HG03442 (cell line): ENCODE data around the gene MRPS18A.
"Not testable (repeated sequence)": the region's sequence is repeated elsewhere in the genome, so short reads cannot be mapped to it uniquely, and the experiment has no call there.

Experiments
- ATAC-seq: cut with Tn5 transposase; IDR thresholded peaks from one replicate; pipeline ENCODE4 v1.9.1; 2021; ENCODE audit warnings: mild to moderate bottlenecking, moderate library complexity; ENCODE audit not compliant: unreplicated experiment

The MRPS18A gene

GRCh38 chr6:43717822-43718221 lies 30.2 kb upstream of the MRPS18A start:
- no peak for ATAC-seq

GRCh38 chr6:43717389-43717788 lies 29.8 kb upstream of the MRPS18A start:
- ATAC-seq, result no peak

- ATAC-seq, result no peak
Measured at GRCh38 chr6:43716099-43716498, 28.5 kb upstream of the MRPS18A start.

DNA sequence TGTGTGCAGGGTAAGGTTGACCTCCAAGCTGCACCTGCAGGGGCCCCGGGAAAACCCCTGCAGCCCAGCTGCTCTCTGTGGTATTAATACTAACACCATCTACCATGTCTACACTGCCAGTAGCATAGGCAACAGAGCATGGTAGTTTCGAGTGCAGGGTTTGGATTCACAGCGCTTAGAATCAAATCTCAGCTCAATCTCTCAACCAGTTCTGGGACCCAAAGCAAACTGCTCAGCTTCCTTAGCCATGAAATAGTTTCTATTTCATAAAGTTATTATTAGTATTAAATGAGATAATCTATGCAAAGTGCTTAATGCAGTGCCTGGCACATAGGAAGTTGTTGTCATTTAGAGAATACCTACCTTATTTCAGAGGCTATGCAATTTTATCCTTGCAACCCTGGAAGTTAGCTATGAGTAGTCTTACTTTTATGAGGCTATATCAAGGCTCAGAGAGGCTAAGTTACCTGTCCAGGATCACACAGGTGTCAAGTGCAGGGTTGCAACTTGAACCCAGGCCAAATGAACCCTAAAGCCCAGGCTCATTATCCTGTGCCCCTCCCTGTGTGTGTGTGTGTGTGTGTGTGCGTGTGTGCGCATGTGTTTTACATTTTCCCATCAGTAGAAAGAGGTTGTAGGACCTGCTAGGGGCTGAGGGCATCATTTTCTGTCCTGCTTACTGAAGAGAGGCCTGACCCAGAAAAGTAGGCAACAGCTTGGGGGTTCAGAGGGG lies 27.6 kb upstream of the MRPS18A start:
- peak; percentile 75 for ATAC-seq

- ATAC-seq, result peak; percentile 10
Measured at GRCh38 chr6:43714311-43715055, 26.9 kb upstream of the MRPS18A start.

DNA sequence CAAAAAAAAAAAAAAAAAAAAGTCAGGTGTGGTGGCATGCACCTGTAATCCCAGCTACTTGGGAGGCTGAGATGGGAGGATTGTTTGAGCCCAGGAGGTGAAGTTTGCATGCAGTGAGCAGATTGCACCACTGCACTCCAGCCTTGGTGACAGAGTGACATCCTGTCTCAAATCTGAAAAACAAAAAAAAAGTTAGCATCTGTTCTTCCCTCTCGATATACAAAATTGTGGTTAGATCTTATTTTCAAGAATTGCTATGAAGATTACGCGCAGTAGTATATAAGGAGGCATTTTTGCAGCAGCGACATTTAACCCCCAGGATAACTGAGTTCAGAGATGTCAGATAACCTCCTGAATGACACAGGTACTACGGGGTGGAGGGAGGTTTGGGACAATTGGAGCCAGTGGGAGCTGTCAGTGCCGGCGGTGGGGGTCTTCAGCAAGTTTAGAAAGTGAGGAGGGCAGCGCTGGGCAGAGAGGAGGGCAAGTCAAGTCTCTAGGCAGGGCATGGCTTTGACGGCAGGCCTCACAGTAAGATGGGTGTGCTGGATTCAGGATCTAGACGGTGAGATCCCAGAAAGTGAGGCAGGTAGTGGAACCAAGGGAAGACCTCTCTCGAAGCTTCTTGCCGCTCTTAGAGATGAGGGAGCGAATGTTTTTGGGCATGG lies 26.2 kb upstream of the MRPS18A start:
- no peak for ATAC-seq

GRCh38 chr6:43712579-43712978 lies 25.0 kb upstream of the MRPS18A start:
- no peak for ATAC-seq

- no peak for ATAC-seq
Measured at GRCh38 chr6:43710576-43710975, 23.0 kb upstream of the MRPS18A start.

DNA sequence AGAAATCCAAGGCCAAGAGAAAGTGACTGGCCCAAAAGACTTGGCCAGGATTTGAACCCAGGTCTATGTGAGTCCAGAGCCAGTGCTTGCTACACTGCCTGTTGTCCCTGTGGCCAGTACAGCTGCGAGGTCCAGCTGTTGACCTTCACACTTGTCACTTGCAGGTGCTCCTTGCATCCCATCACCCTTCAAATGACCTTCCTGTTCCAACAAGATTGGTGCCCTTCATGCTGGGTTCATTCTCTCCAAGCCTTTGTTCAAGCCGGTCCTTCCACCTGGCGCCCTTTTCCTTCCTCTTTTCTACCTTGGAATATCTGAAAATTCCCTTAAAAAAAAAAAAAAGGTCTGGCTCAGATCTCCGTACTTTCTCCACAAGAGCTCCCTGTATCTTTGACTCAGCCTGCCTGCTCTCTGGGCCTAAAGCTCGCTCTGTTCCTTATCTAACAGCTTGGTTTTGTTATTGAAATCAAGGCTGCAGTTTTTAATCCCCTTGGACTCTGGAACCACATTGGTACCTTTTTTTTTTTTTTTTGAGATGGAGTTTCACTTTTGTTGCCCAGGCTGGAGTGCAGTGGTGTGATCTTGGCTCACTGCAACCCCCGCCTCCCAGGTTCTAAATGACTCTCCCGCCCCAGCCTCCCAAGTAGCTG lies 22.2 kb upstream of the MRPS18A start:
- ATAC-seq, result no peak

GRCh38 chr6:43708860-43709653 lies 21.5 kb upstream of the MRPS18A start:
- no peak for ATAC-seq

GRCh38 chr6:43707767-43708166 lies 20.2 kb upstream of the MRPS18A start:
- ATAC-seq, result no peak

DNA sequence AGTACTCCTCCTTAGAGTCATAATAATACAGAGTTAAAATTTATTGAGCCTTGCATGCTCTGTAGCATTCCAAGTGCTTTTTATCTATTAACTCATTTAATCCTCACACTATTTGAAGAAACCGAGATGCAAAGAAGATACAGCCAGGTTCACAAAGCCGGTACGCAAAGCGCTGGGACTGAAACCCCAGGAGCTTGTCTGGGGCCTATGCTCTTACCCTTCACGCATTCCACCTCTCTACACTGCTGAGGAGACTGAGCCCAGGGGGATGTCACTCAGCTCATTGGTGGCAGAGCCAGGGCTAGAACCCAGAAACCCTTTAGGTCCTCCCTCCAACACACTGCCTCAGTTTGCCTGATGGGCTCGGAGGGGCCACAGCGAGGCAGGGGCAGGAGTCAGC lies 19.7 kb upstream of the MRPS18A start:
- ATAC-seq, result no peak

DNA sequence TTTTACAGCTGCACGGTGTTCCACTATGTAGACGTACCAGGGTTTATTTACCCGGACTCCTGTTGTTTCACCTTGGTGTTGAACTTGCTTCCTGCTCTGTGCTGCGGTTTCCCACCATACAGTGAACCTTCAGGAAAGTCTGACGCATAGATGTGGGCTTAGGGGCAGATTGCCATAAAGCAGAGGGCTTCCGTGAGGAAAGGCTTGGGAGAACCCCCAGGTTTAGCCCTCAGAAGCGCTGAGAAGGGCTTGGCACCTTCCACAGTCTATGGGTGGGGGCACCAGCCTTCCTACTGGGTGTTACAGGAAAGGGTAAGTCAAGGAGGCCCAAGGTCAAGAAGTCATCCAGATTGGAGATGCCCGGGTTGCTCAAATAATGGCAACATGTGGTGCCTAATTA lies 19.2 kb upstream of the MRPS18A start:
- no peak for ATAC-seq

DNA sequence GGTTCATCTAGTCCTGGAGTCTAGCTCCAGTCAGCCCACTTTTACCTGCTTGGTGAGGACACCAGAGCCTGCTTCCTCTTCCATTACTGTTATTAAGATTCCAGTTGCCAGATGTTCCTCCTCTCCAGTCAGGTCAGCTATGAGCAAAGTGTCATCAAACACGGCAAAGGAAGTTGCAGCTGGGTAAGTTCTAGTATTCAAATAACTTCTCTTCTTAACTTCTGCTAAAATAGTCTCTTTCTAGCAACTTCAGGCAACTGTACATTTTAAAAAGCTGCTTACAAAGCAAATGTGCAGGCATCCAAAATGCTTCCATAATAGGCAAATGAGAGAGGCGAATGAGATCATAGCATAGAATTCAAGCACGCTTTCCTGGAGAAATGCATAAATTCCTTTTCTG lies 18.4 kb upstream of the MRPS18A start:
- no peak for ATAC-seq

DNA sequence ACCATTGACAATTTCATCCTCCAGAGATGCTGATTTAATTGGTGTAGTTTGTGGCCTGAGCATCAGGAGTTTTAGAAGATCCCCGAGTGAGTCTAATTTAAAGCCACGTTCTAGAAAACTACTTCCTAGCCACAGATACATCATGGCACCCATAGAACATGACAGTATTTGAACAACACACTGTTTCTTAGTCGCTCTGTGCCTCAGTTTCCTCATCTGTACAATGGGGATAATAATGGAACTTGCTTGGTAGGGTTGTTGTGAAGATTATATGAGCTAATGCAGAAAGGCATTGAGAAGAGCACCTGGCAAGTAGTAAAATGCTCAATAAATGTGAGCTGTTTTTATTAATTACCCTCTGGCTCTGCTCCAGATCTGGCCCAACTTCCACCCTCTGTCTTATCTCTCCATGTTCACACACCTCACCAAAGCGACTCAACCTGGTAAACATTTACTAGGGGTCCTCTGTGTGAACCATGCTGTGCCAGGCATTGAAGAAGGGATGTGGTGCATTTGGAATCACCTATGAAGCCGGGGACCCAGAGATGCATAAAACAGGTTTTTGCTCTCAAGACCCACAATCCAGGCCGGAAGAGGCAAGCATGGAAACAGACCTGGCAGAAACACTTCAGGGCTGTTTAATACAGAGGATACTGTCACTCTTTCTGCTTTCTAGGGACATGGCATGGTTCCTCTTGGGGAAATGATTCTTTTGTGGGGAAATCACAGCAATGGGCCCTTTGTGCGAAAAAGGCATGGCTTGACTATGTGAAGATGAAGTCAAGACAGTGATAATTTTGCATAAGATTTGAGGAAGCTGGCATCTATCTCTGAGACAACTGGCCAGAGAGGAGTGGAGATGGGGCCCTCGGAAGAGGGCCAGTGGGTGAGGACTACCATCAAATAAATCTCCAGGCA lies 16.2 kb upstream of the MRPS18A start:
- ATAC-seq, result no peak

- ATAC-seq, result no peak
Measured at GRCh38 chr6:43702534-43703440, 15.2 kb upstream of the MRPS18A start.

GRCh38 chr6:43702171-43702533 lies 14.6 kb upstream of the MRPS18A start:
- ATAC-seq, result no peak

GRCh38 chr6:43700939-43701560 lies 13.5 kb upstream of the MRPS18A start:
- not testable (repeated sequence) for ATAC-seq
